Breast epithelium (tissue), 3 donors: ENCODE data around the gene FRMD4A.

Source experiments
- POLR2A ChIP-seq: fragments of 450-650 bp; IDR thresholded peaks from one replicate; pipeline ENCODE4 v1.6.1; 2016; ENCODE audit warnings: antibody characterized with exemption, mild to moderate bottlenecking, moderate library complexity
- POLR2AphosphoS5 ChIP-seq, 3 donors: sonication (generic); formaldehyde crosslinking; IDR thresholded peaks; one replicate each; pipeline ENCODE4 v1.6.1; 2017; ENCODE audit warnings: antibody characterized with exemption in 3 of 3
- TF ChIP-seq, protein P1 (sequence below), 3 donors: fragments of 450-650 bp; IDR thresholded peaks; one replicate each; pipeline ENCODE4 v1.5.1; 2016 to 2017; ENCODE audit warnings: antibody characterized with exemption in 3 of 3, mild to moderate bottlenecking in 3 of 3, moderate library complexity in 3 of 3

GRCh38 chr10:13704964-13705363, 625.8 kb downstream of the FRMD4A start:
- TF ChIP-seq, protein P1, sequence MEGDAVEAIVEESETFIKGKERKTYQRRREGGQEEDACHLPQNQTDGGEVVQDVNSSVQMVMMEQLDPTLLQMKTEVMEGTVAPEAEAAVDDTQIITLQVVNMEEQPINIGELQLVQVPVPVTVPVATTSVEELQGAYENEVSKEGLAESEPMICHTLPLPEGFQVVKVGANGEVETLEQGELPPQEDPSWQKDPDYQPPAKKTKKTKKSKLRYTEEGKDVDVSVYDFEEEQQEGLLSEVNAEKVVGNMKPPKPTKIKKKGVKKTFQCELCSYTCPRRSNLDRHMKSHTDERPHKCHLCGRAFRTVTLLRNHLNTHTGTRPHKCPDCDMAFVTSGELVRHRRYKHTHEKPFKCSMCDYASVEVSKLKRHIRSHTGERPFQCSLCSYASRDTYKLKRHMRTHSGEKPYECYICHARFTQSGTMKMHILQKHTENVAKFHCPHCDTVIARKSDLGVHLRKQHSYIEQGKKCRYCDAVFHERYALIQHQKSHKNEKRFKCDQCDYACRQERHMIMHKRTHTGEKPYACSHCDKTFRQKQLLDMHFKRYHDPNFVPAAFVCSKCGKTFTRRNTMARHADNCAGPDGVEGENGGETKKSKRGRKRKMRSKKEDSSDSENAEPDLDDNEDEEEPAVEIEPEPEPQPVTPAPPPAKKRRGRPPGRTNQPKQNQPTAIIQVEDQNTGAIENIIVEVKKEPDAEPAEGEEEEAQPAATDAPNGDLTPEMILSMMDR (IDR thresholded peaks at IDR 0.05), result no peak
- TF ChIP-seq POLR2A (no peak), POLR2AphosphoS5 (IDR thresholded peaks at IDR 0.05) (no peak)
